Measurements from ENCODE around the gene HJURP.

- TF ChIP-seq CTCF (IDR thresholded peaks at IDR 0.05; ENCODE audit: low read depth, low read length, poor library complexity, severe bottlenecking) (no peak), EZH2phosphoT487 (IDR thresholded peaks at IDR 0.05; ENCODE audit: borderline replicate concordance, low read length) (no peak)
These were observed 61.6 kb downstream of the HJURP start for GRCh38 chr2:233792720-233793119.

Measured in DOHH2 (cell line).